K562 (cell line): ENCODE results near the gene AGBL1. TPM values are rescaled to one million over a fixed set of nuclear protein-coding genes. Genes with fewer than 3 reads are reported as not detected.

Experiments
- ATAC-seq: fragments of 200-7000 bp; cut with Tn5 transposase; 3 replicates; pipeline ENCODE4 v1.9.1; 2020; ENCODE audit warnings: moderate library complexity
- BruUV-seq: library from RNA; stranded (reverse); fragments of 400-500 nt; replicated peaks from 2 replicates; lab custom pipeline; 2021; lab: Mats Ljungman, UMichigan
- CTCF ChIA-PET: fragments of 300-600 bp; formaldehyde crosslinking; extraction: SDS; loops from one replicate; lab custom pipeline; 2021; ENCODE audit warnings: low intra/inter-chr PET ratio; lab: Yijun Ruan, JAX
- POLR2A ChIA-PET: fragments of 300-600, 350-650 bp; sonication (Branson Sonifier 250); formaldehyde crosslinking; extraction: SDS; loops from one replicate; lab custom pipeline; 2021; ENCODE audit warnings: antibody characterized with exemption, inconsistent platforms; lab: Yijun Ruan, JAX
- DNase-seq, 4 experiments: peaks; one replicate each; pipeline versions ENCODE4 v3.0.0 to v3.0.0-alpha.2; 2011 to 2018; ENCODE audit warnings: low spot score in 3 of 4, mixed read lengths in 3 of 4; ENCODE audit errors: extremely low read depth in 1 of 4
- FAIRE-seq: peaks from 2 replicates; lab custom pipeline; 2011; peaks lifted over from hg19 to GRCh38; lab: Jason Lieb, UNC
- H2AFZ ChIP-seq: 2 replicates; pipeline ENCODE4 v1.6.0; 2011; ENCODE audit warnings: low read depth, low read length, control low read depth, inconsistent platforms
- H3K27ac ChIP-seq: fragments of 200-600 bp; 3 replicates; pipeline ENCODE4 v1.8.0; 2011; ENCODE audit warnings: low read depth, mild to moderate bottlenecking, control low read depth, inconsistent platforms, low read length, moderate library complexity, mixed read lengths; ENCODE audit errors: extremely low read depth
- H3K27me3 ChIP-seq, 2 experiments: fragments of 300-600 bp in 1 of 2; 2 replicates in 1 of 2; 3 replicates in 1 of 2; pipeline versions ENCODE4 v1.6.0 to v1.8.0; 2011; ENCODE audit warnings: inconsistent platforms in 2 of 2, low read length in 2 of 2, mild to moderate bottlenecking in 1 of 2, mixed read lengths in 1 of 2, moderate library complexity in 1 of 2; ENCODE audit not compliant: control insufficient read depth in 2 of 2, insufficient read depth in 2 of 2
- H3K36me3 ChIP-seq: fragments of 300-600 bp; 3 replicates; pipeline ENCODE4 v1.8.0; 2011; ENCODE audit warnings: mild to moderate bottlenecking, low read length, inconsistent platforms; ENCODE audit not compliant: control insufficient read depth, insufficient read depth
- H3K4me1 ChIP-seq, 2 experiments: fragments of 200-600 bp in 1 of 2; replicated peaks in 1 of 2; 2 replicates in 1 of 2; 3 replicates in 1 of 2; pipeline versions ENCODE4 v1.5.1 to v1.8.0; 2011; ENCODE audit warnings: inconsistent platforms in 2 of 2, low read length in 2 of 2, mild to moderate bottlenecking in 1 of 2, mixed read lengths in 1 of 2, moderate library complexity in 1 of 2; ENCODE audit not compliant: control insufficient read depth in 2 of 2, insufficient read depth in 2 of 2
- H3K4me2 ChIP-seq: 2 replicates; pipeline ENCODE4 v1.6.1; 2011; ENCODE audit warnings: low read length, control low read depth, inconsistent platforms, mixed read lengths; ENCODE audit not compliant: insufficient read depth
- H3K4me3 ChIP-seq: fragments of 200-600 bp; sonication (generic), shearing (Covaris generic); 2 replicates; pipeline ENCODE4 v1.5.1; 2016; ENCODE audit warnings: control low read depth, inconsistent platforms
- H3K79me2 ChIP-seq: fragments of 200-600 bp; 3 replicates; pipeline ENCODE4 v1.8.0; 2011; ENCODE audit warnings: low read length, inconsistent platforms; ENCODE audit not compliant: control insufficient read depth, insufficient read depth
- H3K9ac ChIP-seq, 2 experiments: 2 replicates each; pipeline versions ENCODE4 v1.6.0 to v1.6.1; 2011; ENCODE audit warnings: low read depth in 2 of 2, low read length in 2 of 2, control low read depth in 1 of 2, inconsistent platforms in 1 of 2, mild to moderate bottlenecking in 1 of 2, mixed read lengths in 1 of 2; ENCODE audit not compliant: insufficient read depth in 1 of 2
- H3K9me1 ChIP-seq: one replicate; pipeline ENCODE4 v1.6.0; 2011; ENCODE audit warnings: inconsistent platforms, mild to moderate bottlenecking, low read length, moderate library complexity; ENCODE audit not compliant: control insufficient read depth, insufficient read depth
- H3K9me3 ChIP-seq: replicated peaks from 2 replicates; pipeline ENCODE4 v1.5.1; 2011; ENCODE audit warnings: low read depth, low read length, inconsistent platforms; ENCODE audit not compliant: control insufficient read depth, insufficient read depth
- H4K20me1 ChIP-seq: replicated peaks from 2 replicates; pipeline ENCODE4 v1.6.1; 2011; ENCODE audit warnings: low read length, inconsistent platforms, mixed read lengths; ENCODE audit not compliant: control insufficient read depth, insufficient read depth
- FIP1L1 ChIP-seq: fragments of 200-400 bp; formaldehyde crosslinking; IDR thresholded peaks from 2 replicates; pipeline ENCODE4 v1.6.1; 2018; ENCODE audit warnings: mild to moderate bottlenecking, low read depth, low read length; ENCODE audit not compliant: poor library complexity, severe bottlenecking
- PTRF ChIP-seq: fragments of 450-650 bp; IDR thresholded peaks from 2 replicates; pipeline ENCODE4 v1.6.1; 2016; ENCODE audit warnings: mild to moderate bottlenecking, missing genetic modification characterization, missing compliant biosample characterization
- ZNF77 ChIP-seq: fragments of 250-450 bp; sonication (Bioruptor Pico); IDR thresholded peaks from 2 replicates; pipeline ENCODE4 v1.5.0; 2020
- WGBS: fragments of 100-300 bp; shearing (Covaris generic); methylation state at CpG from one replicate; pipeline ENCODE4 v1.1.6; 2016; ENCODE audit warnings: low coverage, mixed read lengths; ENCODE audit not compliant: insufficient coverage; ENCODE audit errors: missing lambda C conversion rate; 5-methylcytosine and 5-hydroxymethylcytosine counted together
- in situ Hi-C: fragments of 300-500 bp; cut with MboI; formaldehyde crosslinking; loops from 4 replicates; pipeline ENCODE4 v1.15.0; 2018; ENCODE audit warnings: inconsistent platforms, mixed read lengths
- intact Hi-C: fragments of 100-400 bp; cut with micrococcal nuclease; formaldehyde crosslinking; loops from 2 replicates; pipeline ENCODE4 v1.14.2; 2022
- polyA plus RNA-seq, 8 experiments: library from polyadenylated mRNA; depleted of rRNA in 4 of 8; stranded (reverse) in 5 of 8; unstranded in 3 of 8; fragments of >200 nt; fragmentation: Nextera tagmentation in 2 of 8; fragmentation: Illumina TruSeq in 1 of 8; extraction: Ambion mirVana in 2 of 8; extraction: Trizol in 1 of 8; gene quantifications; 2 replicates each; pipeline versions ENCODE4 v1.2.1 to v1.2.3, GENCODE V29; 2011 to 2014; ENCODE audit warnings: inconsistent platforms in 1 of 8, missing spikeins in 1 of 8
- total RNA-seq, 7 experiments: library from RNA; depleted of rRNA in 6 of 7; stranded (reverse); fragments of >200 nt in 6 of 7; fragmentation: Illumina TruSeq in 2 of 7; extraction: Trizol in 2 of 7; gene quantifications; 2 replicates each; pipeline versions ENCODE4 v1.2.1 to v1.2.3, GENCODE V29; 2011 to 2021; ENCODE audit warnings: low replicate concordance in 1 of 7
- TF ChIP-seq, protein P1 (sequence below): fragments of 450-650 bp; formaldehyde crosslinking; IDR thresholded peaks from 2 replicates; pipeline ENCODE4 v1.4.0; 2020; ENCODE audit warnings: mild to moderate bottlenecking, moderate library complexity
- TF ChIP-seq, protein P2 (sequence below): fragments of 250-450 bp; sonication (Bioruptor Pico); IDR thresholded peaks from 2 replicates; pipeline ENCODE4 v1.4.0; 2020; ENCODE audit warnings: mild to moderate bottlenecking

Gene AGBL1
- total and polyA plus RNA-seq, 9 of the 15 experiments (the other 6 are each of a cell fraction or from before 2014, with no cell fraction given), result not detected

DNA sequence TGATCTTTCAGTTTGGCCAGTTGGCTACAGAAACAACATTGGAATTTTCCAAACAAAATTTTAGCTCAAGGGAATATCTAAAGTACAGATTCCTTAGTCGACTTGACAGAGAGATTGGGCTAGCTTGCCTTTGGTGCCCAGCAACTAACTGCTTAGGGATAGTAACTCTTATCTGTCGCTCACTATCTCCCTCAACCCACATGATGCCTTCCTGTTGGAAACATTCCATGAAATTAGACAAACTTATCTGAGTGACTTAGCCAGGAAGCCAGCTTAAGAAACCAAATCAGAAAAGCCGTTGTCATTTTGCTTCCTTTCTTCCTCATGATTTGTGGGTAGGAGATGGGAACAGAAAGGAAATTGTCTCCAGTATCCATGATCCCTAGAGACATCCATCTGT is 791.2 kb downstream of the AGBL1 start:
- Histone ChIP-seq H3K36me3 (no peaks in the 10 kb centered on the region), H3K9ac (no peak overlapping the region), H3K4me3 (no peak overlapping the region), H3K4me1 (no peaks in the 10 kb centered on the region), H3K9me3 (no peaks in the 10 kb centered on the region), H3K9me1 (no peaks in the 10 kb centered on the region), H3K79me2 (no peaks in the 10 kb centered on the region), H4K20me1 (no peaks in the 10 kb centered on the region), H3K27ac (no peak overlapping the region), H3K27me3 (no peaks in the 10 kb centered on the region), H2AFZ (no peak overlapping the region), H3K4me2 (no peak overlapping the region)
- intact Hi-C loops, result no loop called here
- ChIA-PET CTCF (no interaction called here), POLR2A (no interaction called here)
- FAIRE-seq, result no peak
- TF ChIP-seq FIP1L1, result no peak
- TF ChIP-seq ZNF77 (CRISPR knock-in tag), result no peak
- TF ChIP-seq PTRF, result no peak
- TF ChIP-seq, protein P1, sequence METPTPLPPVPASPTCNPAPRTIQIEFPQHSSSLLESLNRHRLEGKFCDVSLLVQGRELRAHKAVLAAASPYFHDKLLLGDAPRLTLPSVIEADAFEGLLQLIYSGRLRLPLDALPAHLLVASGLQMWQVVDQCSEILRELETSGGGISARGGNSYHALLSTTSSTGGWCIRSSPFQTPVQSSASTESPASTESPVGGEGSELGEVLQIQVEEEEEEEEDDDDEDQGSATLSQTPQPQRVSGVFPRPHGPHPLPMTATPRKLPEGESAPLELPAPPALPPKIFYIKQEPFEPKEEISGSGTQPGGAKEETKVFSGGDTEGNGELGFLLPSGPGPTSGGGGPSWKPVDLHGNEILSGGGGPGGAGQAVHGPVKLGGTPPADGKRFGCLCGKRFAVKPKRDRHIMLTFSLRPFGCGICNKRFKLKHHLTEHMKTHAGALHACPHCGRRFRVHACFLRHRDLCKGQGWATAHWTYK (CRISPR knock-in tag), result no peak
- TF ChIP-seq, protein P2, sequence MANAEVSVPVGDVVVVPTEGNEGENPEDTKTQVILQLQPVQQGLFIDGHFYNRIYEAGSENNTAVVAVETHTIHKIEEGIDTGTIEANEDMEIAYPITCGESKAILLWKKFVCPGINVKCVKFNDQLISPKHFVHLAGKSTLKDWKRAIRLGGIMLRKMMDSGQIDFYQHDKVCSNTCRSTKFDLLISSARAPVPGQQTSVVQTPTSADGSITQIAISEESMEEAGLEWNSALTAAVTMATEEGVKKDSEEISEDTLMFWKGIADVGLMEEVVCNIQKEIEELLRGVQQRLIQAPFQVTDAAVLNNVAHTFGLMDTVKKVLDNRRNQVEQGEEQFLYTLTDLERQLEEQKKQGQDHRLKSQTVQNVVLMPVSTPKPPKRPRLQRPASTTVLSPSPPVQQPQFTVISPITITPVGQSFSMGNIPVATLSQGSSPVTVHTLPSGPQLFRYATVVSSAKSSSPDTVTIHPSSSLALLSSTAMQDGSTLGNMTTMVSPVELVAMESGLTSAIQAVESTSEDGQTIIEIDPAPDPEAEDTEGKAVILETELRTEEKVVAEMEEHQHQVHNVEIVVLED (CRISPR knock-in tag), result no peak
- BruUV-seq, result no TSS peak
- no peak for DNase-seq
- WGBS, result 3% methylated on average over 3 of the region's 3 CpGs
- no peak for ATAC-seq
- in situ Hi-C loops, result no loop called here
